ENCODE measurements around the gene HPS1. TPM values are rescaled to one million over a fixed set of nuclear protein-coding genes. Genes with fewer than 3 reads are reported as not detected.
A peak's percentile ranks its signal among the peaks of the same experiment; 100 is the strongest.

The HPS1 gene
- total RNA-seq, 8 experiments from 2014 or later = 8.6 to 76.9 (median 20.5) TPM

- peak within 1 kb of the TSS; percentile 20 to 42 (median 25) for H3K4me3 ChIP-seq
- H3K27ac ChIP-seq = peak within 1 kb of the TSS; percentile 40 to 72
- WGBS, 10 experiments = 14 to 96% (median 36%) methylated on average over 1 to 13 of the region's 25 CpGs; no CpG with 5 or more reads in 4 of the 10 experiments
- peak; percentile 92 to 99 (median 98) for ATAC-seq (replicated peaks in 6 of 8)
- in situ Hi-C loops (cut with MboI; ENCODE audit: low pct_unique_long_range_greater_than_20kb in 2 of 9, low sequenced_read_pairs in 9 of 9, unreplicated experiment in 9 of 9) = no loop called here
- peaks cover 10 to 15% of the 10 kb centered on the region in 2 donors for H3K4me1 ChIP-seq (replicated peaks in 1 of 2)
These were observed 31.6 kb downstream of the HPS1 start, which contains the start of gene PYROXD2 for GRCh38 chr10:98414932-98415730. Gene PYROXD2, minus strand, starts transcription at chr10:98415182. Its CDS starts 47 bp downstream, at chr10:98415135.

GRCh38 chr10:98414578-98414931 is 32.2 kb downstream of the HPS1 start:
- Histone ChIP-seq H3K4me3 (peak overlapping the region; percentile 20 to 42 (median 25)), H3K27ac (peak overlapping the region; percentile 40 to 72), H3K4me1 (replicated peaks in 1 of 2) (peaks cover 10 to 15% of the 10 kb centered on the region in 2 donors)
- no peak for ATAC-seq (replicated peaks in 6 of 8)
- 0 to 80% (median 20%) methylated on average over 1 of the region's 3 CpGs; no CpG with 5 or more reads in 7 of the 10 experiments for WGBS, 10 experiments
- in situ Hi-C loops (cut with MboI; ENCODE audit: low pct_unique_long_range_greater_than_20kb in 2 of 9, low sequenced_read_pairs in 9 of 9, unreplicated experiment in 9 of 9) = no loop called here

- Histone ChIP-seq H3K4me3 (no peak overlapping the region), H3K4me1 (replicated peaks in 1 of 2) (peaks cover 10 to 15% of the 10 kb centered on the region in 2 donors), H3K27ac (no peak overlapping the region)
- in situ Hi-C loops (cut with MboI; ENCODE audit: low pct_unique_long_range_greater_than_20kb in 2 of 9, low sequenced_read_pairs in 9 of 9, unreplicated experiment in 9 of 9) = no loop called here
- no peak for ATAC-seq (replicated peaks in 6 of 8)
- WGBS, 10 experiments = 40 to 100% (median 83%) methylated on average over 1 of the region's 1 CpG; no CpG with 5 or more reads in 5 of the 10 experiments
These were observed 35.0 kb downstream of the HPS1 start for GRCh38 chr10:98411768-98412167.

GRCh38 chr10:98411166-98411565 is 35.6 kb downstream of the HPS1 start:
- no peak overlapping the region for H3K4me3 ChIP-seq
- peaks cover 10 to 15% of the 10 kb centered on the region in 2 donors for H3K4me1 ChIP-seq (replicated peaks in 1 of 2)
- H3K27ac ChIP-seq = no peak overlapping the region
- WGBS, 10 experiments = 49 to 100% (median 91%) methylated on average over 1 to 11 of the region's 11 CpGs; no CpG with 5 or more reads in 2 of the 10 experiments
- in situ Hi-C loops (cut with MboI; ENCODE audit: low pct_unique_long_range_greater_than_20kb in 2 of 9, low sequenced_read_pairs in 9 of 9, unreplicated experiment in 9 of 9) = no loop called here
- ATAC-seq (replicated peaks in 6 of 8) = no peak

- in situ Hi-C loops (cut with MboI; ENCODE audit: low pct_unique_long_range_greater_than_20kb in 2 of 9, low sequenced_read_pairs in 9 of 9, unreplicated experiment in 9 of 9) = no loop called here
- 50% methylated on average over 4 of the region's 10 CpGs; no CpG with 5 or more reads in 9 of the 10 experiments for WGBS, 10 experiments
- ATAC-seq (replicated peaks in 6 of 8) = no peak
These were observed 36.0 kb downstream of the HPS1 start for GRCh38 chr10:98410759-98411158.

GRCh38 chr10:98410135-98410743 is 36.5 kb downstream of the HPS1 start:
- peaks cover 8 to 10% of the 10 kb centered on the region in 2 donors for H3K4me1 ChIP-seq (replicated peaks in 1 of 2)
- H3K4me3 ChIP-seq = no peak overlapping the region
- in situ Hi-C loops (cut with MboI; ENCODE audit: low pct_unique_long_range_greater_than_20kb in 2 of 9, low sequenced_read_pairs in 9 of 9, unreplicated experiment in 9 of 9) = no loop called here
- 49 to 100% (median 87%) methylated on average over 1 to 3 of the region's 4 CpGs for WGBS, 10 experiments
- ATAC-seq (replicated peaks in 6 of 8) = no peak
- no peak overlapping the region for H3K27ac ChIP-seq

More at GRCh38 chr10:98410759-98411158, 36.0 kb downstream of the HPS1 start:
- Histone ChIP-seq H3K27ac (no peak overlapping the region), H3K4me3 (no peak overlapping the region), H3K4me1 (replicated peaks in 1 of 2) (peaks cover 10 to 13% of the 10 kb centered on the region in 2 donors)

GRCh38 chr10:98408799-98409198 is 37.9 kb downstream of the HPS1 start:
- Histone ChIP-seq H3K4me1 (replicated peaks in 1 of 2) (peaks cover 0 to 9% of the 10 kb centered on the region in 2 donors), H3K4me3 (no peak overlapping the region), H3K27ac (no peak overlapping the region)
- no peak for ATAC-seq (replicated peaks in 6 of 8)
- in situ Hi-C loops (cut with MboI; ENCODE audit: low pct_unique_long_range_greater_than_20kb in 2 of 9, low sequenced_read_pairs in 9 of 9, unreplicated experiment in 9 of 9) = no loop called here
- WGBS, 10 experiments = 75 to 100% (median 88%) methylated on average over 1 to 4 of the region's 4 CpGs; no CpG with 5 or more reads in 4 of the 10 experiments

- in situ Hi-C loops (cut with MboI; ENCODE audit: low pct_unique_long_range_greater_than_20kb in 2 of 9, low sequenced_read_pairs in 9 of 9, unreplicated experiment in 9 of 9) = no loop called here
- 58 to 100% (median 100%) methylated on average over 1 to 2 of the region's 18 CpGs; no CpG with 5 or more reads in 7 of the 10 experiments for WGBS, 10 experiments
- Histone ChIP-seq H3K27ac (no peak overlapping the region), H3K4me3 (no peak overlapping the region), H3K4me1 (replicated peaks in 1 of 2) (peaks cover 0 to 9% of the 10 kb centered on the region in 2 donors)
- ATAC-seq (replicated peaks in 6 of 8) = no peak
These were observed 38.9 kb downstream of the HPS1 start for GRCh38 chr10:98407744-98408241.

GRCh38 chr10:98407017-98407743 is 39.6 kb downstream of the HPS1 start:
- H3K4me3 ChIP-seq = no peak overlapping the region
- H3K4me1 ChIP-seq (replicated peaks in 1 of 2) = peaks cover 0 to 9% of the 10 kb centered on the region in 2 donors
- in situ Hi-C loops (cut with MboI; ENCODE audit: low pct_unique_long_range_greater_than_20kb in 2 of 9, low sequenced_read_pairs in 9 of 9, unreplicated experiment in 9 of 9) = no loop called here
- no peak overlapping the region for H3K27ac ChIP-seq
- ATAC-seq (replicated peaks in 6 of 8) = no peak
- 60 to 100% (median 93%) methylated on average over 1 to 12 of the region's 23 CpGs; no CpG with 5 or more reads in 2 of the 10 experiments for WGBS, 10 experiments

GRCh38 chr10:98405422-98405821 is 41.3 kb downstream of the HPS1 start:
- in situ Hi-C loops (cut with MboI; ENCODE audit: low pct_unique_long_range_greater_than_20kb in 2 of 9, low sequenced_read_pairs in 9 of 9, unreplicated experiment in 9 of 9) = no loop called here
- ATAC-seq (replicated peaks in 6 of 8) = peak in 3 of 8 experiments; percentile 14 to 39 (median 30)
- Histone ChIP-seq H3K27ac (no peak overlapping the region), H3K4me3 (no peak overlapping the region), H3K4me1 (replicated peaks in 1 of 2) (peaks cover 0 to 9% of the 10 kb centered on the region in 2 donors)
- WGBS, 10 experiments = 84 to 92% methylated on average over 5 to 6 of the region's 12 CpGs; no CpG with 5 or more reads in 8 of the 10 experiments

GRCh38 chr10:98404571-98405359 is 42.0 kb downstream of the HPS1 start:
- WGBS, 10 experiments = 0 to 69% (median 38%) methylated on average over 1 to 7 of the region's 8 CpGs; no CpG with 5 or more reads in 3 of the 10 experiments

More at GRCh38 chr10:98404571-98405359, 42.0 kb downstream of the HPS1 start:
- peaks cover 0 to 9% of the 10 kb centered on the region in 2 donors for H3K4me1 ChIP-seq (replicated peaks in 1 of 2)
- in situ Hi-C loops (cut with MboI; ENCODE audit: low pct_unique_long_range_greater_than_20kb in 2 of 9, low sequenced_read_pairs in 9 of 9, unreplicated experiment in 9 of 9) = no loop called here
- H3K27ac ChIP-seq = no peak overlapping the region
- H3K4me3 ChIP-seq = no peak overlapping the region
- ATAC-seq (replicated peaks in 6 of 8) = peak; percentile 35 to 93 (median 50)
